Measurements from ENCODE around the gene DCDC1. TPM values are rescaled to one million over a fixed set of nuclear protein-coding genes. Genes with fewer than 3 reads are reported as not detected.

DCDC1 gene
- total RNA-seq, 4 donors from 2014 or later, result 0.32 TPM; not detected in 3

GRCh38 chr11:31000381-31000780, 369.2 kb downstream of the DCDC1 start:
- in situ Hi-C loops (cut with MboI; ENCODE audit: low pct_ligation_motif_present in 1 of 4, low pct_unique_long_range_greater_than_20kb in 1 of 4, low sequenced_read_pairs in 3 of 4), result no loop called here
- no peak overlapping the region for H3K4me3 ChIP-seq
- no peaks in the 10 kb centered on the region for H3K36me3 ChIP-seq
- H3K4me1 ChIP-seq, result no peaks in the 10 kb centered on the region
- no peak for DNase-seq
- intact Hi-C loops (cut with DNase I; ENCODE audit: low total_unique reads), result no loop called here
- TF ChIP-seq CTCF (IDR thresholded peaks at IDR 0.05), result no peak
- no peak for TF ChIP-seq POLR2A (IDR thresholded peaks at IDR 0.05)
- TF ChIP-seq POLR2AphosphoS5 (IDR thresholded peaks at IDR 0.05), result no peak
- no peak for TF ChIP-seq EP300 (IDR thresholded peaks at IDR 0.05; ENCODE audit: low read depth)
- H3K27ac ChIP-seq, result no peak overlapping the region
- no peaks in the 10 kb centered on the region for H3K9me3 ChIP-seq
- H3K27me3 ChIP-seq, result no peaks in the 10 kb centered on the region

- Histone ChIP-seq H3K27me3 (no peaks in the 10 kb centered on the region), H3K27ac (no peak overlapping the region), H3K9me3 (no peaks in the 10 kb centered on the region), H3K36me3 (no peaks in the 10 kb centered on the region), H3K4me1 (no peaks in the 10 kb centered on the region), H3K4me3 (no peak overlapping the region)
- no peak for TF ChIP-seq EP300 (IDR thresholded peaks at IDR 0.05; ENCODE audit: low read depth)
- no peak for TF ChIP-seq CTCF (IDR thresholded peaks at IDR 0.05)
- TF ChIP-seq POLR2AphosphoS5 (IDR thresholded peaks at IDR 0.05), result no peak
- TF ChIP-seq POLR2A (IDR thresholded peaks at IDR 0.05), result no peak
- in situ Hi-C loops (cut with MboI; ENCODE audit: low pct_ligation_motif_present in 1 of 4, low pct_unique_long_range_greater_than_20kb in 1 of 4, low sequenced_read_pairs in 3 of 4), result no loop called here
- intact Hi-C loops (cut with DNase I; ENCODE audit: low total_unique reads), result no loop called here
- 0 to 19% methylated on average over 1 of the region's 1 CpG for WGBS, 2 donors (ENCODE audit: low coverage in 1 of 2)
- no peak for DNase-seq
Measured at GRCh38 chr11:30992513-30992849, 377.1 kb downstream of the DCDC1 start.

- no peaks in the 10 kb centered on the region for H3K9me3 ChIP-seq
- no peaks in the 10 kb centered on the region for H3K4me1 ChIP-seq
- H3K36me3 ChIP-seq, result no peaks in the 10 kb centered on the region
- H3K4me3 ChIP-seq, result no peak overlapping the region
- in situ Hi-C loops (cut with MboI; ENCODE audit: low pct_ligation_motif_present in 1 of 4, low pct_unique_long_range_greater_than_20kb in 1 of 4, low sequenced_read_pairs in 3 of 4), result no loop called here
- no peak for TF ChIP-seq POLR2AphosphoS5 (IDR thresholded peaks at IDR 0.05)
- TF ChIP-seq CTCF (IDR thresholded peaks at IDR 0.05), result no peak
- TF ChIP-seq POLR2A (IDR thresholded peaks at IDR 0.05), result no peak
- TF ChIP-seq EP300 (IDR thresholded peaks at IDR 0.05; ENCODE audit: low read depth), result no peak
- 73 to 82% methylated on average over 1 to 2 of the region's 2 CpGs for WGBS, 2 donors (ENCODE audit: low coverage in 1 of 2)
- H3K27ac ChIP-seq, result no peak overlapping the region
- no peaks in the 10 kb centered on the region for H3K27me3 ChIP-seq
- intact Hi-C loops (cut with DNase I; ENCODE audit: low total_unique reads), result no loop called here
- no peak for DNase-seq
Measured at GRCh38 chr11:30991802-30992512, 377.6 kb downstream of the DCDC1 start.

- intact Hi-C loops (cut with DNase I; ENCODE audit: low total_unique reads), result no loop called here
- H3K36me3 ChIP-seq, result no peaks in the 10 kb centered on the region
Measured at GRCh38 chr11:30991376-30991775, 378.2 kb downstream of the DCDC1 start.

More at GRCh38 chr11:30991376-30991775, 378.2 kb downstream of the DCDC1 start:
- DNase-seq, result no peak
- H3K4me1 ChIP-seq, result no peaks in the 10 kb centered on the region
- no peak overlapping the region for H3K4me3 ChIP-seq
- 77 to 84% methylated on average over 2 to 4 of the region's 4 CpGs for WGBS, 2 donors (ENCODE audit: low coverage in 1 of 2)
- TF ChIP-seq POLR2A (IDR thresholded peaks at IDR 0.05) (no peak), EP300 (IDR thresholded peaks at IDR 0.05; ENCODE audit: low read depth) (no peak), CTCF (IDR thresholded peaks at IDR 0.05) (no peak), POLR2AphosphoS5 (IDR thresholded peaks at IDR 0.05) (no peak)
- H3K9me3 ChIP-seq, result no peaks in the 10 kb centered on the region
- H3K27me3 ChIP-seq, result no peaks in the 10 kb centered on the region
- in situ Hi-C loops (cut with MboI; ENCODE audit: low pct_ligation_motif_present in 1 of 4, low pct_unique_long_range_greater_than_20kb in 1 of 4, low sequenced_read_pairs in 3 of 4), result no loop called here
- H3K27ac ChIP-seq, result no peak overlapping the region
